OCI-LY7 (cell line): ENCODE measurements around the gene MCM5. TPM values are rescaled to one million over a fixed set of nuclear protein-coding genes. Genes with fewer than 3 reads are reported as not detected.

Experiments
- BruUV-seq: library from RNA; stranded (reverse); fragments of 400-500 nt; replicated peaks from 2 replicates; lab custom pipeline; 2021; lab: Mats Ljungman, UMichigan
- CTCF ChIA-PET: fragments of 300-600 bp; sonication (Branson Sonifier 250); formaldehyde crosslinking; loops from one replicate; lab custom pipeline; 2022; ENCODE audit warnings: antibody characterized with exemption; ENCODE audit not compliant: unreplicated experiment; lab: Charles Lee
- POLR2A ChIA-PET: fragments of 300-600 bp; sonication (Branson Sonifier 250); formaldehyde crosslinking; loops from one replicate; lab custom pipeline; 2022; ENCODE audit warnings: antibody characterized with exemption; lab: Charles Lee
- DNase-seq: peaks from one replicate; pipeline ENCODE4 v3.0.0-alpha.2; 2015; ENCODE audit warnings: low spot score
- H2AFZ ChIP-seq: fragments of 200-600 bp; sonication (generic), shearing (Covaris generic); 2 replicates; pipeline ENCODE4 v1.6.1; 2014; ENCODE audit warnings: mild to moderate bottlenecking, antibody characterized with exemption, low read length, moderate library complexity
- H3K27ac ChIP-seq: fragments of 200-600 bp; sonication (generic); 2 replicates; pipeline ENCODE4 v1.5.1; 2014; ENCODE audit warnings: mixed run types, low read depth, mild to moderate bottlenecking, moderate library complexity, low read length, inconsistent platforms; ENCODE audit not compliant: poor library complexity, severe bottlenecking
- H3K36me3 ChIP-seq: fragments of 200-600 bp; sonication (generic); 2 replicates; pipeline ENCODE4 v1.6.1; 2014; ENCODE audit warnings: mild to moderate bottlenecking, antibody characterized with exemption, low read length, moderate library complexity, mixed read lengths; ENCODE audit not compliant: insufficient read depth
- H3K4me1 ChIP-seq: fragments of 200-600 bp; sonication (generic); 2 replicates; pipeline ENCODE4 v1.5.1; 2014; ENCODE audit warnings: mild to moderate bottlenecking, low read length; ENCODE audit not compliant: insufficient read depth, poor library complexity, severe bottlenecking
- H3K4me2 ChIP-seq: fragments of 200-600 bp; sonication (generic); 2 replicates; pipeline ENCODE4 v1.6.1; 2014; ENCODE audit warnings: mild to moderate bottlenecking, low read length
- H3K4me3 ChIP-seq: fragments of 200-600 bp; sonication (generic); 2 replicates; pipeline ENCODE4 v1.5.1; 2014; ENCODE audit warnings: mild to moderate bottlenecking, low read depth, low read length; ENCODE audit not compliant: poor library complexity, severe bottlenecking
- H3K79me2 ChIP-seq: fragments of 200-600 bp; sonication (generic); 2 replicates; pipeline ENCODE4 v1.6.1; 2016; ENCODE audit warnings: low read depth, mild to moderate bottlenecking, low read length, moderate library complexity, mixed read lengths; ENCODE audit not compliant: insufficient read depth
- H3K9me2 ChIP-seq: fragments of 200-600 bp; sonication (generic); 2 replicates; pipeline ENCODE4 v1.6.1; 2016; ENCODE audit warnings: mild to moderate bottlenecking, low read length, mixed read lengths; ENCODE audit not compliant: insufficient read depth
- H3K9me3 ChIP-seq: fragments of 200-600 bp; sonication (generic); 2 replicates; pipeline ENCODE4 v1.6.1; 2014; ENCODE audit warnings: mild to moderate bottlenecking, mixed run types, low read length, mixed read lengths
- H4K20me1 ChIP-seq: fragments of 200-600 bp; sonication (generic); 2 replicates; pipeline ENCODE4 v1.6.1; 2014; ENCODE audit warnings: mild to moderate bottlenecking, antibody characterized with exemption, low read length, moderate library complexity, mixed read lengths; ENCODE audit not compliant: insufficient read depth
- EZH2phosphoT487 ChIP-seq: fragments of 200-600 bp; sonication (generic); IDR thresholded peaks from 2 replicates; pipeline ENCODE4 v1.6.1; 2018; ENCODE audit warnings: low read depth, borderline replicate concordance, mild to moderate bottlenecking, mixed run types, antibody characterized with exemption, low read length, moderate library complexity, mixed read lengths
- intact Hi-C: fragments of 100-400 bp; cut with micrococcal nuclease; formaldehyde crosslinking; loops from one replicate; pipeline ENCODE4 v1.10.0; 2022; ENCODE audit not compliant: unreplicated experiment
- total RNA-seq, 2 experiments: library from RNA; depleted of rRNA in 1 of 2; stranded (reverse); fragments of >200 nt in 1 of 2; shearing (Covaris generic) in 1 of 2; gene quantifications; 2 replicates each; pipeline ENCODE4 v1.2.3, GENCODE V29; 2014 to 2022
- TF ChIP-seq, protein P1 (sequence below): fragments of 200-600 bp; sonication (generic); conservative IDR thresholded peaks from 2 replicates; pipeline ENCODE4 v1.5.1; 2014; ENCODE audit warnings: mild to moderate bottlenecking, antibody characterized with exemption, low read length, moderate library complexity, mixed read lengths

Gene MCM5
- total RNA-seq, 2 experiments from 2014 or later: 242 to 360 TPM

GRCh38 chr22:35444685-35445399 is 44.9 kb downstream of the MCM5 start:
- H2AFZ ChIP-seq: no peak overlapping the region
- no peak overlapping the region for H3K4me2 ChIP-seq
- no peaks in the 10 kb centered on the region for H3K9me3 ChIP-seq
- H3K4me1 ChIP-seq: no peaks in the 10 kb centered on the region
- no peaks in the 10 kb centered on the region for H4K20me1 ChIP-seq
- POLR2A ChIA-PET: no interaction called here
- BruUV-seq: no TSS peak
- peaks cover 67% of the 10 kb centered on the region for H3K36me3 ChIP-seq
- H3K27ac ChIP-seq: no peak overlapping the region
- TF ChIP-seq, protein P1, sequence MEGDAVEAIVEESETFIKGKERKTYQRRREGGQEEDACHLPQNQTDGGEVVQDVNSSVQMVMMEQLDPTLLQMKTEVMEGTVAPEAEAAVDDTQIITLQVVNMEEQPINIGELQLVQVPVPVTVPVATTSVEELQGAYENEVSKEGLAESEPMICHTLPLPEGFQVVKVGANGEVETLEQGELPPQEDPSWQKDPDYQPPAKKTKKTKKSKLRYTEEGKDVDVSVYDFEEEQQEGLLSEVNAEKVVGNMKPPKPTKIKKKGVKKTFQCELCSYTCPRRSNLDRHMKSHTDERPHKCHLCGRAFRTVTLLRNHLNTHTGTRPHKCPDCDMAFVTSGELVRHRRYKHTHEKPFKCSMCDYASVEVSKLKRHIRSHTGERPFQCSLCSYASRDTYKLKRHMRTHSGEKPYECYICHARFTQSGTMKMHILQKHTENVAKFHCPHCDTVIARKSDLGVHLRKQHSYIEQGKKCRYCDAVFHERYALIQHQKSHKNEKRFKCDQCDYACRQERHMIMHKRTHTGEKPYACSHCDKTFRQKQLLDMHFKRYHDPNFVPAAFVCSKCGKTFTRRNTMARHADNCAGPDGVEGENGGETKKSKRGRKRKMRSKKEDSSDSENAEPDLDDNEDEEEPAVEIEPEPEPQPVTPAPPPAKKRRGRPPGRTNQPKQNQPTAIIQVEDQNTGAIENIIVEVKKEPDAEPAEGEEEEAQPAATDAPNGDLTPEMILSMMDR: no peak
- no peak for TF ChIP-seq EZH2phosphoT487
- CTCF ChIA-PET: no interaction called here
- H3K9me2 ChIP-seq: no peaks in the 10 kb centered on the region
- intact Hi-C loops: no loop called here
- no peak overlapping the region for H3K4me3 ChIP-seq
- no peaks in the 10 kb centered on the region for H3K79me2 ChIP-seq
- no peak for DNase-seq

- peaks cover 74% of the 10 kb centered on the region for H3K36me3 ChIP-seq
- no peak overlapping the region for H3K4me3 ChIP-seq
- no peaks in the 10 kb centered on the region for H3K9me2 ChIP-seq
- H3K4me1 ChIP-seq: no peaks in the 10 kb centered on the region
- ChIA-PET POLR2A (no interaction called here), CTCF (no interaction called here)
- DNase-seq: no peak
- TF ChIP-seq, protein P1: no peak
- no peak for TF ChIP-seq EZH2phosphoT487
- no TSS peak for BruUV-seq
- no peaks in the 10 kb centered on the region for H4K20me1 ChIP-seq
- H3K27ac ChIP-seq: no peak overlapping the region
- H3K4me2 ChIP-seq: no peak overlapping the region
- no peaks in the 10 kb centered on the region for H3K79me2 ChIP-seq
- no peak overlapping the region for H2AFZ ChIP-seq
- intact Hi-C loops: no loop called here
- H3K9me3 ChIP-seq: no peaks in the 10 kb centered on the region
Measured at GRCh38 chr22:35445933-35446332, 46.0 kb downstream of the MCM5 start.

DNA sequence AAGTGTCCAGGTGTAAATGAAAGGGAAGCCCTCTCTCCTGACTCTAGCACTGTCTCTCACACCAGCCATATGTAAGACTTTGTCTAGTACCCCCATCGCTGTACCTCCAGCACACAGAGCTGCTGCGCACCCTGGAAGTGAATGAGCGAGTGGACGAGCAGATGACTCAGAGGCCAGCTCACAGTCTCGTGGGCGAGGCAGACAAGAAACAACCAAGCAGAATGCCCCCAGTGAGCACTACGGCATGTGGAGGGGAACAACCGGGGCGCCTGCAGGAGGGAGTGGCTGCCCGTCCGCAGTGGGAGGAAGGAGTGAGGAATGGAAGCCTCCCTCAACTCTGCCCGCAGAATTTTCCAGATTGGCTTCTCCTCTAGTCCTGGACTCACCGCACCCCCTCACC is 46.4 kb downstream of the MCM5 start:
- CTCF ChIA-PET: no interaction called here

More for the DNA sequence above, 46.4 kb downstream of the MCM5 start:
- TF ChIP-seq EZH2phosphoT487: no peak
- TF ChIP-seq, protein P1: no peak
- Histone ChIP-seq H3K36me3 (peaks cover 73% of the 10 kb centered on the region), H3K4me1 (no peaks in the 10 kb centered on the region), H2AFZ (no peak overlapping the region), H3K4me2 (no peak overlapping the region), H3K79me2 (no peaks in the 10 kb centered on the region), H3K27ac (no peak overlapping the region), H3K9me2 (no peaks in the 10 kb centered on the region), H3K9me3 (no peaks in the 10 kb centered on the region), H4K20me1 (no peaks in the 10 kb centered on the region), H3K4me3 (no peak overlapping the region)
- intact Hi-C loops: no loop called here
- POLR2A ChIA-PET: no interaction called here
- BruUV-seq: no TSS peak
- no peak for DNase-seq
